BE2C (cell line): Measurements from ENCODE around the gene ERCC5.

Experiments used
- DNase-seq: peaks from one replicate; pipeline ENCODE4 v3.0.0-alpha.2; 2020
- H3K27me3 ChIP-seq: fragments of 250-450 bp; sonication (Bioruptor Pico); 2 replicates; pipeline ENCODE4 v1.5.1; 2020; ENCODE audit warnings: mild to moderate bottlenecking
- H3K36me3 ChIP-seq: fragments of 250-450 bp; sonication (Bioruptor Pico); 2 replicates; pipeline ENCODE4 v1.5.1; 2020; ENCODE audit warnings: mild to moderate bottlenecking
- H3K4me1 ChIP-seq: fragments of 250-450 bp; sonication (Bioruptor Pico); 2 replicates; pipeline ENCODE4 v1.5.1; 2020
- H3K4me3 ChIP-seq: 2 replicates; pipeline ENCODE4 v1.5.1; 2011; ENCODE audit warnings: low read depth, low read length
- H3K9me3 ChIP-seq: fragments of 250-450 bp; sonication (Bioruptor Pico); 2 replicates; pipeline ENCODE4 v1.5.1; 2020
- CTCF ChIP-seq: IDR thresholded peaks from 2 replicates; pipeline ENCODE4 v1.5.1; 2012; ENCODE audit warnings: mild to moderate bottlenecking, low read depth, low read length

The ERCC5 gene

GRCh38 chr13:102912599-102912998 lies 66.8 kb downstream of the ERCC5 start:
- Histone ChIP-seq H3K4me3 (no peak overlapping the region), H3K36me3 (no peaks in the 10 kb centered on the region), H3K27me3 (no peaks in the 10 kb centered on the region), H3K9me3 (no peaks in the 10 kb centered on the region), H3K4me1 (no peaks in the 10 kb centered on the region)
- DNase-seq = no peak
- TF ChIP-seq CTCF = no peak

- H3K36me3 ChIP-seq = no peaks in the 10 kb centered on the region
- H3K4me3 ChIP-seq = no peak overlapping the region
- no peak for TF ChIP-seq CTCF
- DNase-seq = no peak
- no peaks in the 10 kb centered on the region for H3K4me1 ChIP-seq
- no peaks in the 10 kb centered on the region; the same call in 1 of the 2 replicates for H3K9me3 ChIP-seq
- H3K27me3 ChIP-seq = no peaks in the 10 kb centered on the region
Observed at GRCh38 chr13:102913914-102914313, 68.1 kb downstream of the ERCC5 start.

GRCh38 chr13:102914339-102914930 lies 68.6 kb downstream of the ERCC5 start:
- no peaks in the 10 kb centered on the region; the same call in 1 of the 2 replicates for H3K9me3 ChIP-seq
- no peak for DNase-seq
- H3K4me1 ChIP-seq = no peaks in the 10 kb centered on the region
- H3K36me3 ChIP-seq = no peaks in the 10 kb centered on the region
- no peaks in the 10 kb centered on the region for H3K27me3 ChIP-seq
- H3K4me3 ChIP-seq = no peak overlapping the region
- no peak for TF ChIP-seq CTCF

- Histone ChIP-seq H3K9me3 (no peaks in the 10 kb centered on the region; the same call in 1 of the 2 replicates), H3K27me3 (no peaks in the 10 kb centered on the region), H3K4me3 (no peak overlapping the region), H3K36me3 (no peaks in the 10 kb centered on the region), H3K4me1 (no peaks in the 10 kb centered on the region)
- DNase-seq = no peak
- no peak for TF ChIP-seq CTCF
Observed at GRCh38 chr13:102915393-102915930, 69.6 kb downstream of the ERCC5 start.

GRCh38 chr13:102917019-102917418 lies 71.2 kb downstream of the ERCC5 start:
- no peak for TF ChIP-seq CTCF
- no peak for DNase-seq
- H3K27me3 ChIP-seq = peaks cover 7% of the 10 kb centered on the region
- no peaks in the 10 kb centered on the region; the same call in 1 of the 2 replicates for H3K9me3 ChIP-seq
- no peaks in the 10 kb centered on the region for H3K36me3 ChIP-seq
- H3K4me1 ChIP-seq = no peaks in the 10 kb centered on the region
- H3K4me3 ChIP-seq = no peak overlapping the region

GRCh38 chr13:102922184-102922583 lies 76.4 kb downstream of the ERCC5 start:
- Histone ChIP-seq H3K27me3 (peaks cover 7% of the 10 kb centered on the region), H3K9me3 (no peaks in the 10 kb centered on the region; the same call in 1 of the 2 replicates)

More at GRCh38 chr13:102922184-102922583, 76.4 kb downstream of the ERCC5 start:
- TF ChIP-seq CTCF = no peak
- H3K36me3 ChIP-seq = no peaks in the 10 kb centered on the region
- no peaks in the 10 kb centered on the region for H3K4me1 ChIP-seq
- no peak overlapping the region for H3K4me3 ChIP-seq
- no peak for DNase-seq
